Fibroblast of mammary gland (primary cell): ENCODE measurements around the gene SCUBE1.
"Not testable (repeated sequence)": the region's sequence is repeated elsewhere in the genome, so short reads cannot be mapped to it uniquely, and the experiment has no call there.

ENCODE experiments used
- DNase-seq: peaks from one replicate; pipeline ENCODE4 v3.0.0-alpha.2; 2010; ENCODE audit warnings: low read depth
- H3K4me3 ChIP-seq: 2 replicates; pipeline ENCODE4 v1.5.1; 2011; ENCODE audit warnings: low read depth, mild to moderate bottlenecking, low read length, moderate library complexity; ENCODE audit not compliant: control insufficient read depth
- TF ChIP-seq, protein P1 (sequence below): conservative IDR thresholded peaks from 2 replicates; pipeline ENCODE4 v1.5.1; 2011; ENCODE audit warnings: low read depth, low read length, inconsistent platforms; ENCODE audit not compliant: control insufficient read depth, insufficient read depth

SCUBE1 gene

DNA sequence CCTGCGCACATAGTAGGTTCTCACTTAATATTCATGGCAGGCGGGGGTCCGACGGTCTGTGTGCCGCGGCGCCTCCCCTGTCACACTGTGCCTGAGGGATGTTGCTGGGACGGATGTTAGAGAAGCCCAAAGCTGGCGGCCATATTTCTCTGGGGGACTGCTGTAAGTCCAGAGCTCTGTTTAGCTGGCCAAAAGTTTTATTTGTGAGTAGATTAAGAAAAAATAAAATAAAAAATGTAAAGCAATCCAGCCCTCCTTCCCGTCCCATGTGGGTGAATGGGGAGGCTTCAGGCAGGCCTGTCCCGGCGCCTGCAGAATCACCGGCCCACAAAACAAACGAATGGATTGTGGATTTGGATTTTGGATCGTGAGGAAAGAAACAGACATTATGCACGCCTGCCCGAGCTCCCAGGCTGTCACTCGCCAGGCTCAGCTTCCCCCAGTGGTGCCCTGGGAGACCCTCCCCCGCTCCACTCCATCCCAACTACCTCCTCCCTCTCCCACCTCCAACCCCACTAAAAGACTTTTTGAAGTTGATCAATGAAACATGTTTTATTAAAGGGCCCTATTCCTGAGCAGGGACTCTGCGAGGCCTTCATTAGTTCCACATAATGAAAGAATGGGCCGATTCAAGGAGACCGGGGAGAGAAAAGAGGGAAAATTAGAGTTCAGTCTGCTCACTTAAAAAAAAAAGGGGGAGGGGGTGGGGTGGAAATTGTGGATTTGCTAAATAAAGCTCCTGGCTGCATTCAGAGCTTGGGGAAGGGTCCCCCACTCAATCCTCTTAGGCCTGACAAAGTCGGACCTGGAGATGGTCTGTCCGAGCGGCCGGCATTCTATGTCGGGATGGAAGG is 20.4 kb upstream of the SCUBE1 start:
- no peak overlapping the region for H3K4me3 ChIP-seq
- DNase-seq, result no peak
- TF ChIP-seq, protein P1, sequence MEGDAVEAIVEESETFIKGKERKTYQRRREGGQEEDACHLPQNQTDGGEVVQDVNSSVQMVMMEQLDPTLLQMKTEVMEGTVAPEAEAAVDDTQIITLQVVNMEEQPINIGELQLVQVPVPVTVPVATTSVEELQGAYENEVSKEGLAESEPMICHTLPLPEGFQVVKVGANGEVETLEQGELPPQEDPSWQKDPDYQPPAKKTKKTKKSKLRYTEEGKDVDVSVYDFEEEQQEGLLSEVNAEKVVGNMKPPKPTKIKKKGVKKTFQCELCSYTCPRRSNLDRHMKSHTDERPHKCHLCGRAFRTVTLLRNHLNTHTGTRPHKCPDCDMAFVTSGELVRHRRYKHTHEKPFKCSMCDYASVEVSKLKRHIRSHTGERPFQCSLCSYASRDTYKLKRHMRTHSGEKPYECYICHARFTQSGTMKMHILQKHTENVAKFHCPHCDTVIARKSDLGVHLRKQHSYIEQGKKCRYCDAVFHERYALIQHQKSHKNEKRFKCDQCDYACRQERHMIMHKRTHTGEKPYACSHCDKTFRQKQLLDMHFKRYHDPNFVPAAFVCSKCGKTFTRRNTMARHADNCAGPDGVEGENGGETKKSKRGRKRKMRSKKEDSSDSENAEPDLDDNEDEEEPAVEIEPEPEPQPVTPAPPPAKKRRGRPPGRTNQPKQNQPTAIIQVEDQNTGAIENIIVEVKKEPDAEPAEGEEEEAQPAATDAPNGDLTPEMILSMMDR, result no peak

DNA sequence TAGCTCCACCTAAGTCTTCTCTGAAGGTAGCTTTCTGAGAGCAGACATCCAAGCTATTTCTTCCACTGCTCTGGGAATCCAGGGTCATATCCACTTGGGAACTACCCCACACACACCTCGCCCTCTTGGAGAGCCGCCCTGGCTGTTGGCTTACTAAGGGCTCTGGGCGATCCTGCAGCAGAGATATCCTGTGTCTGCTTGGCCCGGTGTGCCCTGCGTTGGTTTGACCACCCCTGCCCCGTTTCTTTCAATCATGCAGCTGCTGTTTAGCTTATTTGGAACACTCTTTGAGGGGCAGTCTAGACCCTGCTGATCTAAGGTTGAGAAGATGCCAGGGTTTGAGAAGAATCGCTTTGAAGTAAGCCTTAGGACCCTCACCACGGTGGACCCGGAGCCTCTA is 17.4 kb upstream of the SCUBE1 start:
- DNase-seq, result no peak

DNA sequence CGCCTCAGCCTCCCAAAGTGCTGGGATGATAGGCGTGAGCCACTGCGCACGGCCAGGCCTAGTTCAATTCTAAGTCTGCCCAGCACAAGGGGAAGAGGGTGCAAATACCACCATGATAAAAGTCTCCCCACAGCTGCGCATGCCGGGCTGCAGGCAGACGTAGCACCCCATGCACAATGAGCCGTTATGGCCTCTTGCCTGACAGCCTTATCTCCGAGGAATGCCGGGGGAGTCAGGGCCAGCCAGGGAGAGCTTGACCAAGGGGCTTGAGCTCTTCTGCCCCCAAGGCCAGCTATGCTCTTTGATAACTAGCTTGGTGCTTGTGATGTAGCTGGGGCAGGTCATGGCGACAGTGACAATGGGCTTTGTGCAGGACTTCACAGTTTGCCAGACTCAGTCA is 13.7 kb upstream of the SCUBE1 start:
- no peak overlapping the region for H3K4me3 ChIP-seq
- TF ChIP-seq, protein P1, result no peak
- DNase-seq, result no peak

More for the DNA sequence above, 17.4 kb upstream of the SCUBE1 start:
- H3K4me3 ChIP-seq, result no peak overlapping the region
- TF ChIP-seq, protein P1, result no peak

DNA sequence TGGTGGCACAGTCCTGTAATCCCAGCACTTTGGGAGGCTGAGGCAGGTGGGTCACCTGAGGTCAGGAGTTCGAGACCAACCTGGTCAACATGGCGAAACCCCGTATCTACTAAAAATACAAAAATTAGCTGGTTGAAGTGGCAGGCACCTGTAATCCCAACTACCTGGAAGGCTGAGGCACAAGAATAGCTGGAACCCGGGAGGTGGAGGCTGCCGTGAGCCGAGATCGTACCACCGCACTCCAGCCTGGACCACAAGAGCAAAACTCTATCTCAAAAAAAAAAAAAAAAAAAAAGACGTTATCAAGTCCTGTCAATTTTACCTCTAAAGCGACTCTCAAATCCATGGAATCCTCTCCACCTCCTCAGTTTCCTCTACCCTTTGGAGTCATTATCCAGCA is 12.5 kb upstream of the SCUBE1 start:
- H3K4me3 ChIP-seq, DNase-seq: not testable (repeated sequence)

DNA sequence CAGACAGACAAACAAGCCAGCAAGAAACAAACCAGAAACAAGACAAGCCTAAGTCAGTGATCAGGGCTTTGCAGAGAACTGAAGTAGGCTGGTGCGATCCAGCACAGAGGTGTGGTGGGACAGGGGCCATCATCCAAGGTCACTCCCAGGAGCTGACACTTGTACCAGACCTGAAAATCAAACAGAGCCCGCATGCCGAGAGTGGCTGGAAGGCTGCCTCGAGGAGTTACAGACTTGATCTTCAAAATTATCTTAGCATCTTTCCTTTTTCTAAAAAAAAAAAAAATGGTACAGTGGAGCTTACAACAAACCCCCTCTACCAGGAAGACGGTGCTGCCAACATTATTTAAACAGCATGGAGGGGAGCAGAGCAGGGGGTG is 8.8 kb upstream of the SCUBE1 start:
- no peak overlapping the region for H3K4me3 ChIP-seq
- DNase-seq, result no peak
- TF ChIP-seq, protein P1, result no peak

DNA sequence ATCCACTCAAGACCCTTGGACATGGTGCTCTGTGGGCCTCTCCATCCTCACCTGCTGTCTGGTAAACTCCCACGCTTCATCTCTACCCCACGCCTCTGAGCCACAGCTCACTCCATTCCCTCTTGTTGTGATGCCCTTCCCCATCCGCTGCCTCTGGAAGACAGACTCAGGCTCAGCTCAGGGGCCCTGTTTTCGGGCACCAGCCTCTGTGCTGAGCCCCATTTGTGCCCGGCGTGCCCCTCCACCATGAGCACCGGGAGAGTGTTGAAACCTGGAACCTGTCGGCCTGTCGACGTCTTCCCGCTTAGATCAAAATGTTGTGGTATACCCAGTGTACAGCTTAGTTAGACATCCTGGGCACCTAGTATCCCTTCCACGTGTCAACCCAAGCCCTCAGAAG is 6.5 kb upstream of the SCUBE1 start:
- no peak for DNase-seq
- TF ChIP-seq, protein P1, result no peak
- H3K4me3 ChIP-seq, result no peak overlapping the region

DNA sequence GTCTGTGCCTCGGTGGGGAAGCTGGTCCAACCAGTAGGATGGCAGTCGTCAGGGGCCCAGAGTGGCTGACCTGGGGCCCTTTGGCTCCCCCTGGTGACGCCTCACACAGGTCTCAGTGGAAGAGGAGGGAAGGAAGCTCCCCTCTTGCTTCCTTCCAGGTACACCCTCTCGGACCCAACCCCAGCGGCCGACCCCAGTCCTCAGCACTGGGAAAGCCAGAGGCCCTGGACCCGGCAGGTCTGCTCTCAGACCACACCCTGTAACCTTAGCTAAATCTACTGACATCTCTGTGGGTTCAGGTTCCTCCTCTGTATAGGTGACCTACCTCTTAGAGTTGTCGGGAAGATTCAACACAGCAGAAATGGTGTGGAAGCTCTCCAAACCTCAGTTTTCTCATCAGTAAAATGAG is 3.4 kb upstream of the SCUBE1 start:
- TF ChIP-seq, protein P1, result peak; percentile 57
- DNase-seq, result peak; percentile 10
- no peak overlapping the region for H3K4me3 ChIP-seq
